ENCODE results near the gene ACTRT2. TPM values are rescaled to one million over a fixed set of nuclear protein-coding genes. Genes with fewer than 3 reads are reported as not detected.

Gene ACTRT2
- total RNA-seq, 1 experiment from 2014 or later, result not detected

- Histone ChIP-seq H2AFZ (ENCODE audit: low read length) (no peak overlapping the region), H4K20me1 (ENCODE audit: insufficient read depth, low read depth, low read length) (no peaks in the 10 kb centered on the region), H3K4me2 (ENCODE audit: low read depth, low read length, poor library complexity, severe bottlenecking) (no peak overlapping the region), H3K27me3 (ENCODE audit: low read length) (no peaks in the 10 kb centered on the region), H3K27ac (ENCODE audit: low read length) (no peak overlapping the region), H3K4me1 (ENCODE audit: low read length) (no peaks in the 10 kb centered on the region), H3K9me3 (ENCODE audit: low read length) (no peaks in the 10 kb centered on the region), H3K9me2 (replicated peaks; ENCODE audit: insufficient read depth, low read length) (no peaks in the 10 kb centered on the region), H3K9ac (ENCODE audit: low read length) (no peak overlapping the region), H3K4me3 (ENCODE audit: low read length) (no peak overlapping the region), H3K36me3 (ENCODE audit: insufficient read depth, low read length) (no peaks in the 10 kb centered on the region), H3K79me2 (ENCODE audit: low read length) (no peaks in the 10 kb centered on the region)
- no peak for DNase-seq
Observed at GRCh38 chr1:3033790-3034090, 12.5 kb downstream of the ACTRT2 start.

- H3K4me3 ChIP-seq (ENCODE audit: low read length), result no peak overlapping the region
- DNase-seq, result no peak
- H4K20me1 ChIP-seq (ENCODE audit: insufficient read depth, low read depth, low read length), result no peaks in the 10 kb centered on the region
- no peak overlapping the region for H3K4me2 ChIP-seq (ENCODE audit: low read depth, low read length, poor library complexity, severe bottlenecking)
- no peaks in the 10 kb centered on the region for H3K27me3 ChIP-seq (ENCODE audit: low read length)
- H3K4me1 ChIP-seq (ENCODE audit: low read length), result no peaks in the 10 kb centered on the region
- H3K9me3 ChIP-seq (ENCODE audit: low read length), result no peaks in the 10 kb centered on the region
- no peak overlapping the region for H2AFZ ChIP-seq (ENCODE audit: low read length)
- no peaks in the 10 kb centered on the region for H3K9me2 ChIP-seq (replicated peaks; ENCODE audit: insufficient read depth, low read length)
- H3K36me3 ChIP-seq (ENCODE audit: insufficient read depth, low read length), result no peaks in the 10 kb centered on the region
- no peaks in the 10 kb centered on the region for H3K79me2 ChIP-seq (ENCODE audit: low read length)
- no peak overlapping the region for H3K9ac ChIP-seq (ENCODE audit: low read length)
- no peak overlapping the region for H3K27ac ChIP-seq (ENCODE audit: low read length)
Observed at GRCh38 chr1:3034162-3034561, 12.9 kb downstream of the ACTRT2 start.

- Histone ChIP-seq H2AFZ (ENCODE audit: low read length) (no peak overlapping the region), H3K9me3 (ENCODE audit: low read length) (no peaks in the 10 kb centered on the region), H3K9ac (ENCODE audit: low read length) (no peak overlapping the region), H4K20me1 (ENCODE audit: insufficient read depth, low read depth, low read length) (no peaks in the 10 kb centered on the region), H3K36me3 (ENCODE audit: insufficient read depth, low read length) (no peaks in the 10 kb centered on the region), H3K4me2 (ENCODE audit: low read depth, low read length, poor library complexity, severe bottlenecking) (no peak overlapping the region), H3K79me2 (ENCODE audit: low read length) (no peaks in the 10 kb centered on the region), H3K4me3 (ENCODE audit: low read length) (no peak overlapping the region), H3K27ac (ENCODE audit: low read length) (no peak overlapping the region), H3K9me2 (replicated peaks; ENCODE audit: insufficient read depth, low read length) (no peaks in the 10 kb centered on the region), H3K4me1 (ENCODE audit: low read length) (no peaks in the 10 kb centered on the region), H3K27me3 (ENCODE audit: low read length) (no peaks in the 10 kb centered on the region)
- DNase-seq, result no peak
Observed at GRCh38 chr1:3034728-3035562, 13.7 kb downstream of the ACTRT2 start.

- H3K9me2 ChIP-seq (replicated peaks; ENCODE audit: insufficient read depth, low read length), result no peaks in the 10 kb centered on the region
- H3K9ac ChIP-seq (ENCODE audit: low read length), result no peak overlapping the region
- peaks cover 7% of the 10 kb centered on the region; the same call in 1 of the 2 replicates for H3K4me1 ChIP-seq (ENCODE audit: low read length)
- DNase-seq, result no peak
- no peak overlapping the region for H3K27ac ChIP-seq (ENCODE audit: low read length)
- no peak overlapping the region for H2AFZ ChIP-seq (ENCODE audit: low read length)
- H3K9me3 ChIP-seq (ENCODE audit: low read length), result no peaks in the 10 kb centered on the region
- no peaks in the 10 kb centered on the region for H3K79me2 ChIP-seq (ENCODE audit: low read length)
- H3K4me3 ChIP-seq (ENCODE audit: low read length), result no peak overlapping the region
- no peak overlapping the region for H3K4me2 ChIP-seq (ENCODE audit: low read depth, low read length, poor library complexity, severe bottlenecking)
- no peaks in the 10 kb centered on the region for H3K36me3 ChIP-seq (ENCODE audit: insufficient read depth, low read length)
- no peaks in the 10 kb centered on the region for H4K20me1 ChIP-seq (ENCODE audit: insufficient read depth, low read depth, low read length)
- no peaks in the 10 kb centered on the region for H3K27me3 ChIP-seq (ENCODE audit: low read length)
Observed at GRCh38 chr1:3035563-3036446, 14.5 kb downstream of the ACTRT2 start.

GRCh38 chr1:3036447-3037280 lies 15.4 kb downstream of the ACTRT2 start:
- no peaks in the 10 kb centered on the region for H3K9me2 ChIP-seq (replicated peaks; ENCODE audit: insufficient read depth, low read length)
- peaks cover 7% of the 10 kb centered on the region; the same call in 1 of the 2 replicates for H3K4me1 ChIP-seq (ENCODE audit: low read length)
- H3K27me3 ChIP-seq (ENCODE audit: low read length), result no peaks in the 10 kb centered on the region
- no peaks in the 10 kb centered on the region for H3K9me3 ChIP-seq (ENCODE audit: low read length)
- H3K9ac ChIP-seq (ENCODE audit: low read length), result no peak overlapping the region
- no peak for DNase-seq
- no peak overlapping the region for H2AFZ ChIP-seq (ENCODE audit: low read length)
- no peaks in the 10 kb centered on the region for H3K79me2 ChIP-seq (ENCODE audit: low read length)
- H4K20me1 ChIP-seq (ENCODE audit: insufficient read depth, low read depth, low read length), result no peaks in the 10 kb centered on the region
- H3K27ac ChIP-seq (ENCODE audit: low read length), result no peak overlapping the region
- H3K4me2 ChIP-seq (ENCODE audit: low read depth, low read length, poor library complexity, severe bottlenecking), result no peak overlapping the region
- H3K36me3 ChIP-seq (ENCODE audit: insufficient read depth, low read length), result no peaks in the 10 kb centered on the region
- H3K4me3 ChIP-seq (ENCODE audit: low read length), result no peak overlapping the region

GRCh38 chr1:3037281-3038040 lies 16.2 kb downstream of the ACTRT2 start:
- Histone ChIP-seq H3K9me2 (replicated peaks; ENCODE audit: insufficient read depth, low read length) (no peaks in the 10 kb centered on the region), H3K79me2 (ENCODE audit: low read length) (no peaks in the 10 kb centered on the region), H3K9me3 (ENCODE audit: low read length) (no peaks in the 10 kb centered on the region), H2AFZ (ENCODE audit: low read length) (no peak overlapping the region), H3K4me3 (ENCODE audit: low read length) (no peak overlapping the region), H3K27ac (ENCODE audit: low read length) (no peak overlapping the region), H3K36me3 (ENCODE audit: insufficient read depth, low read length) (no peaks in the 10 kb centered on the region), H3K27me3 (ENCODE audit: low read length) (no peaks in the 10 kb centered on the region), H3K4me2 (ENCODE audit: low read depth, low read length, poor library complexity, severe bottlenecking) (no peak overlapping the region), H3K4me1 (ENCODE audit: low read length) (peaks cover 8% of the 10 kb centered on the region), H3K9ac (ENCODE audit: low read length) (no peak overlapping the region), H4K20me1 (ENCODE audit: insufficient read depth, low read depth, low read length) (no peaks in the 10 kb centered on the region)
- DNase-seq, result no peak

GRCh38 chr1:3038113-3038551 lies 16.9 kb downstream of the ACTRT2 start:
- peaks cover 10% of the 10 kb centered on the region for H3K4me1 ChIP-seq (ENCODE audit: low read length)
- no peaks in the 10 kb centered on the region for H3K27me3 ChIP-seq (ENCODE audit: low read length)
- no peak overlapping the region for H3K4me2 ChIP-seq (ENCODE audit: low read depth, low read length, poor library complexity, severe bottlenecking)
- H3K79me2 ChIP-seq (ENCODE audit: low read length), result no peaks in the 10 kb centered on the region
- H4K20me1 ChIP-seq (ENCODE audit: insufficient read depth, low read depth, low read length), result no peaks in the 10 kb centered on the region
- no peaks in the 10 kb centered on the region for H3K9me2 ChIP-seq (replicated peaks; ENCODE audit: insufficient read depth, low read length)
- DNase-seq, result no peak
- no peak overlapping the region for H3K9ac ChIP-seq (ENCODE audit: low read length)
- H3K27ac ChIP-seq (ENCODE audit: low read length), result no peak overlapping the region
- H3K4me3 ChIP-seq (ENCODE audit: low read length), result no peak overlapping the region
- no peaks in the 10 kb centered on the region for H3K36me3 ChIP-seq (ENCODE audit: insufficient read depth, low read length)
- H2AFZ ChIP-seq (ENCODE audit: low read length), result no peak overlapping the region
- H3K9me3 ChIP-seq (ENCODE audit: low read length), result no peaks in the 10 kb centered on the region
